Prostate gland (tissue), 2 donors: ENCODE results near the gene THSD7A. TPM values are rescaled to one million over a fixed set of nuclear protein-coding genes. Genes with fewer than 3 reads are reported as not detected.

ENCODE experiments used
- DNase-seq: peaks from one replicate; pipeline ENCODE4 v3.0.0-alpha.2; 2019; ENCODE audit warnings: low spot score
- H3K27ac ChIP-seq, 2 donors: fragments of 200-600 bp; sonication (generic); 2 replicates each; pipeline ENCODE4 v1.5.1; 2017 to 2019
- H3K27me3 ChIP-seq: fragments of 200-600 bp; sonication (generic); replicated peaks from 2 replicates; pipeline ENCODE4 v1.5.1; 2019; ENCODE audit not compliant: insufficient read depth
- H3K36me3 ChIP-seq, 2 donors: fragments of 200-600 bp; sonication (generic); 1 replicate in 1 of 2; 2 replicates in 1 of 2; pipeline versions ENCODE4 v1.5.1 to v1.8.1; 2017 to 2019
- H3K4me1 ChIP-seq: fragments of 200-600 bp; sonication (generic); replicated peaks from 2 replicates; pipeline ENCODE4 v1.5.1; 2019
- H3K4me3 ChIP-seq, 2 donors: fragments of 200-600 bp; sonication (generic); 2 replicates each; pipeline ENCODE4 v1.5.1; 2017 to 2019
- H3K9me3 ChIP-seq: fragments of 200-600 bp; sonication (generic); 2 replicates; pipeline ENCODE4 v1.5.1; 2017
- POLR2A ChIP-seq: fragments of 450-650 bp; IDR thresholded peaks from one replicate; pipeline ENCODE4 v1.6.1; 2016; ENCODE audit warnings: antibody characterized with exemption, mild to moderate bottlenecking
- POLR2AphosphoS5 ChIP-seq: sonication (generic); formaldehyde crosslinking; IDR thresholded peaks from one replicate; pipeline ENCODE4 v1.6.1; 2017; ENCODE audit warnings: antibody characterized with exemption
- WGBS: methylation state at CpG from one replicate; pipeline ENCODE4 v1.1.5; 2018; 5-methylcytosine and 5-hydroxymethylcytosine counted together
- intact Hi-C: fragments of 100-400 bp; cut with DNase I; formaldehyde crosslinking; loops from one replicate; pipeline ENCODE4 v1.14.2; 2022
- total RNA-seq, 2 donors: library from RNA; depleted of rRNA; stranded (reverse); fragments of >200 nt; gene quantifications; one replicate each; pipeline ENCODE4 v1.1.0, GENCODE V29; 2016
- TF ChIP-seq, protein P1 (sequence below), 4 experiments: fragments of 200-600 bp in 2 of 4; fragments of 450-650 bp in 2 of 4; sonication (generic) in 2 of 4; IDR thresholded peaks; 1 replicate in 3 of 4; 2 replicates in 1 of 4; pipeline ENCODE4 v1.5.1; 2016 to 2019; ENCODE audit warnings: antibody characterized with exemption in 4 of 4, mild to moderate bottlenecking in 2 of 4, moderate library complexity in 2 of 4

The THSD7A gene
- total RNA-seq, 2 donors from 2014 or later: 3.1 to 9.9 TPM

DNA sequence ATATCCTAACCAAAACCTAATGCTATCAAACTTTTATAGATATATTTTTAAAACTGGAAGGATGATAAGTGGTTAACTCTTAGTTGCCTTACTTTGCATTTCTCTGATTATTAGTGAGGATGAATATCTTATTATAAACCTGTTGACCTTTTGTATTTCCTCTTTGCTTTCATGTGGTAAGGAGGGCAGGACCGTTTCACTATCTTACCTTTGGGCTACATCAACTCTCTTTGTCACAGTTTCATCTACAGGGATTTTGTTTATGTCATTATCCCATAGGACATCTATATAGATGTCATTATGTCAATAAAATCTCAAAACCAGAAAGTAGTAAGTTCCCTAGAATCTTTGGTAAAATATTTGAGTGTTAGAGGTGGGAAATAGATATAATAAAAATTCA, 219.3 kb downstream of the THSD7A start:
- Histone ChIP-seq H3K4me1 (no peaks in the 10 kb centered on the region), H3K27ac (no peak overlapping the region)

DNA sequence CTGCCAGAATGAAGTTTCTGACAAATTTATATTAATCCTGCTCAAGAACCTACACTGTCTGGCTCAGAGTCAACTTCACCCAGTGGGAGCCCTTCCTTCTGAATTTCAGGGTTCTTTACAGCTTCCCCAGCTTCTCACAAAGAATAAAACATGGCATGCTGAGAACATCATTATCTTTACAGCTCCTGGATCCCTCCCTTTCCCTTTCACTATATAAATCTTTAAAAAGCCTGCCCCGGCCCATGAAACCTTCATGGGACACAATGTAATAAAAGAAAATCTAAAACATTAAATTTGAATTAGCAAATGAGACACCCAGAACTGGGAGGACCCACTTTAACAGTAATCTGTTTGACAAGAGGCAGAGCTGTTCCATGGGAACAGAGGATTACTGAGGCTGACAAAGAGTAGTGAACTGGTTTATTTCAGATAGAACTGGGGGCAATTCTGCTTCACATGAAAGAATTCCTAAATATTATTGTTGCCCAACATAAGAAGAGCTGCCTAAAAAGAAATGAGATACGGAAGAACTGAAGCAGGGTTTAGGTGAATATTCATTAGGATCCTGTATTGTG, 222.8 kb downstream of the THSD7A start:
- no peak for DNase-seq
- Histone ChIP-seq H3K4me3 (no peak overlapping the region), H3K36me3 (no peaks in the 10 kb centered on the region), H3K27me3 (no peaks in the 10 kb centered on the region), H3K9me3 (no peaks in the 10 kb centered on the region), H3K27ac (no peak overlapping the region), H3K4me1 (no peaks in the 10 kb centered on the region)
- TF ChIP-seq POLR2AphosphoS5: no peak
- TF ChIP-seq, protein P1, sequence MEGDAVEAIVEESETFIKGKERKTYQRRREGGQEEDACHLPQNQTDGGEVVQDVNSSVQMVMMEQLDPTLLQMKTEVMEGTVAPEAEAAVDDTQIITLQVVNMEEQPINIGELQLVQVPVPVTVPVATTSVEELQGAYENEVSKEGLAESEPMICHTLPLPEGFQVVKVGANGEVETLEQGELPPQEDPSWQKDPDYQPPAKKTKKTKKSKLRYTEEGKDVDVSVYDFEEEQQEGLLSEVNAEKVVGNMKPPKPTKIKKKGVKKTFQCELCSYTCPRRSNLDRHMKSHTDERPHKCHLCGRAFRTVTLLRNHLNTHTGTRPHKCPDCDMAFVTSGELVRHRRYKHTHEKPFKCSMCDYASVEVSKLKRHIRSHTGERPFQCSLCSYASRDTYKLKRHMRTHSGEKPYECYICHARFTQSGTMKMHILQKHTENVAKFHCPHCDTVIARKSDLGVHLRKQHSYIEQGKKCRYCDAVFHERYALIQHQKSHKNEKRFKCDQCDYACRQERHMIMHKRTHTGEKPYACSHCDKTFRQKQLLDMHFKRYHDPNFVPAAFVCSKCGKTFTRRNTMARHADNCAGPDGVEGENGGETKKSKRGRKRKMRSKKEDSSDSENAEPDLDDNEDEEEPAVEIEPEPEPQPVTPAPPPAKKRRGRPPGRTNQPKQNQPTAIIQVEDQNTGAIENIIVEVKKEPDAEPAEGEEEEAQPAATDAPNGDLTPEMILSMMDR (IDR thresholded peaks at IDR 0.05): no peak
- TF ChIP-seq POLR2A: no peak
- 79% methylated on average over 2 of the region's 2 CpGs for WGBS
- intact Hi-C loops: no loop called here

More for the DNA sequence above, 219.3 kb downstream of the THSD7A start:
- intact Hi-C loops: no loop called here
- TF ChIP-seq POLR2AphosphoS5 (no peak), POLR2A (no peak)
- TF ChIP-seq, protein P1 (IDR thresholded peaks at IDR 0.05): no peak
- Histone ChIP-seq H3K9me3 (no peaks in the 10 kb centered on the region), H3K27me3 (no peaks in the 10 kb centered on the region), H3K36me3 (no peaks in the 10 kb centered on the region), H3K4me3 (no peak overlapping the region)
- no peak for DNase-seq
- 100% methylated on average over 1 of the region's 1 CpG for WGBS

DNA sequence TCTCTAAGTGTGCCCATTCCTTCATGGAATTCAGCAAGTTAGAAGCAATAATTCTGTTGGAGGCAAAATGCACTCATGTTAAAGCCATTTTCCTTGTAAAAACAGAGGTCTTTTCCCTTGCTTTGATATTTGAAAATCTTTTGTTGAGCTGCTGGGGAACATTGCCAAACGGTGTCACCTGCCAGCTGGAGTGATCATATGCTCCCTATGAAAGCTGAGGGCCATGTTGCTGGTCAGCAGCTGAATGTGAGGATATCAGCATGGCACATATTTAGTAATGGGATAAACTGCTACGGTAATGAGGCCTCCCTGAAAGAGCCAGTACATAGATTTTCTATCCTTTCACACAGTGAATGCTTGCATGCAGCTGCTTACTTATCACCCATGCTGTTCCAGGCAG, 224.3 kb downstream of the THSD7A start:
- intact Hi-C loops: no loop called here
- Histone ChIP-seq H3K27me3 (no peaks in the 10 kb centered on the region), H3K4me1 (no peaks in the 10 kb centered on the region), H3K36me3 (no peaks in the 10 kb centered on the region), H3K4me3 (no peak overlapping the region), H3K9me3 (no peaks in the 10 kb centered on the region), H3K27ac (no peak overlapping the region)
- no peak for DNase-seq
- 37% methylated on average over 2 of the region's 2 CpGs for WGBS
- TF ChIP-seq POLR2A (no peak), POLR2AphosphoS5 (no peak)

DNA sequence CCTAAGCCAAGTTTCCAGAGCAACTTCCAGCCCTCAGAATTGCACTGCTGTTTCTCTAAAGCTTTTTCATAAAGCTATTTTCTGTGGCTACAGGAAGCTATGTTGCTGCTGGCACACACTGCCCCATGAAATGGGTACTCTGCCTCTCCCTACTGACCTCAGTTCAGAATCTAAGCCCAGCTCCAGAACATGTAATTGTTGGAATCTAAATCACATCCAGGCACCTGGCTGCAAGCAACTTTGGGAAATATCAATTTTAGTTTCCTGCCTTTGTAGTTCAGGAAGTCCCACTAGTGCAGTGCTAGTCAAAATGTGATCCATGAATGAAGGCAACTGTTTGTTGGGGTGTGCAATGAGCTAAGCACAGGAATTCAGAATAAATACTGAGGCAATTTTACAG, 226.2 kb downstream of the THSD7A start:
- Histone ChIP-seq H3K4me3 (no peak overlapping the region), H3K4me1 (no peaks in the 10 kb centered on the region), H3K9me3 (no peaks in the 10 kb centered on the region), H3K36me3 (no peaks in the 10 kb centered on the region), H3K27me3 (no peaks in the 10 kb centered on the region), H3K27ac (no peak overlapping the region)
- no peak for TF ChIP-seq POLR2A
- TF ChIP-seq POLR2AphosphoS5: no peak
- TF ChIP-seq, protein P1 (IDR thresholded peaks at IDR 0.05): no peak
- no peak for DNase-seq
- intact Hi-C loops: no loop called here

DNA sequence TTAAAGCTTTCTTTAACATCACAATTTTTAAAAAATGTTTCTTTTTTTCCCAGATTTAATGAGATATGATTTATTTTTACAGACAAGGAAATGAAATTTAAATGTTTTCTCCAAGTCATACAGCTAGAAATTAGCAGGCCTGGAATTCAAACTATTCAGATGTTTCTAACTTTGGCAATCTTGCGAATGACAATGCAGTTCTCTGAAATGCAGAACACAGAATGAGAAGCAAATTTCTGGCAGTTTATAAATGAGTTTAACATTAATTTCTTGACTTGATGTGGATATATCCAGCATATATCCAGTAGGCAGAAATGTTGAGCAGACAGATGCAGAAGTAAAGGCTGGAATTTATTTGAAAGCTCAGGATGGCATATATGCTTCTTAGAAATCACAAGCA, 227.5 kb downstream of the THSD7A start:
- Histone ChIP-seq H3K4me1 (no peaks in the 10 kb centered on the region), H3K4me3 (no peak overlapping the region), H3K9me3 (no peaks in the 10 kb centered on the region), H3K27me3 (no peaks in the 10 kb centered on the region), H3K27ac (no peak overlapping the region), H3K36me3 (no peaks in the 10 kb centered on the region)
- TF ChIP-seq POLR2AphosphoS5: no peak
- TF ChIP-seq, protein P1 (IDR thresholded peaks at IDR 0.05): no peak
- no peak for TF ChIP-seq POLR2A
- intact Hi-C loops: no loop called here
- WGBS: 66% methylated on average over 1 of the region's 1 CpG
- no peak for DNase-seq
